ENCODE results near the gene TMOD3.
"Not testable (repeated sequence)": the region's sequence is repeated elsewhere in the genome, so short reads cannot be mapped to it uniquely, and the experiment has no call there.

- TF ChIP-seq ZNF2 (tag by site-specific recombination; IDR thresholded peaks at IDR 0.05); ELK4 (IDR thresholded peaks at IDR 0.05; ENCODE audit: borderline replicate concordance, low read depth, low read length); PRDM10 (tag by site-specific recombination; IDR thresholded peaks at IDR 0.05); ZNF16 (tag by site-specific recombination; IDR thresholded peaks at IDR 0.05; ENCODE audit: low read depth); CTCF (tag by site-specific recombination; IDR thresholded peaks at IDR 0.05); ZNF132 (tag by site-specific recombination; IDR thresholded peaks at IDR 0.05; ENCODE audit: borderline replicate concordance); REST (tag by site-specific recombination; IDR thresholded peaks at IDR 0.05); ZSCAN18 (tag by site-specific recombination; IDR thresholded peaks at IDR 0.05); PBX3 (CRISPR knock-in tag; IDR thresholded peaks at IDR 0.05); ATF2 (tag by site-specific recombination; IDR thresholded peaks at IDR 0.05; ENCODE audit: low read depth); ZNF610 (tag by site-specific recombination; IDR thresholded peaks at IDR 0.05; ENCODE audit: borderline replicate concordance); ZNF24 (tag by site-specific recombination; IDR thresholded peaks at IDR 0.05): not testable (repeated sequence)
Observed at GRCh38 chr15:51792474-51792873, 37.0 kb upstream of the TMOD3 start.

Data from HEK293 (cell line).